ENCODE results near the gene MRO. TPM values are rescaled to one million over a fixed set of nuclear protein-coding genes. Genes with fewer than 3 reads are reported as not detected.

Gene MRO
- total RNA-seq = under 0.01 TPM in 2 replicates
- 0.01 and 0.02 TPM in 2 replicates for polyA plus RNA-seq
- not detected in 2 replicates for polyA plus RNA-seq (2012)
- polyA minus RNA-seq (ENCODE audit: low replicate concordance) = not detected in 2 replicates

GRCh38 chr18:50819728-50820378 lies at the start of gene MRO:
Gene MRO (minus strand): TSS chr18:50820016. CDS start chr18:50809400, 10,616 bp downstream.
- Histone ChIP-seq H3K4me3 (replicated peaks in 1 of 4; ENCODE audit: control extremely low read depth in 1 of 4, insufficient read depth in 1 of 4, low read depth in 3 of 4, low read length in 4 of 4) (peak within 1 kb of the TSS; percentile 13 to 55 (median 45)), H2AFZ (ENCODE audit: low read length) (peak within 1 kb of the TSS; percentile 75), H3K27me3 (ENCODE audit: control insufficient read depth, insufficient read depth, low read length) (no peaks in the 10 kb centered on the region), H3K4me2 (ENCODE audit: extremely low read depth, insufficient read depth, low read length) (peak within 1 kb of the TSS; percentile 87), H3K36me3 (ENCODE audit: control insufficient read depth, insufficient read depth, low read length) (no peaks in the 10 kb centered on the region), H3K4me1 (ENCODE audit: control insufficient read depth, extremely low read depth, insufficient read depth, low read length) (peaks cover 2% of the 10 kb centered on the region), H3K9me3 (ENCODE audit: control insufficient read depth, insufficient read depth, low read depth, low read length) (no peaks in the 10 kb centered on the region), H3K79me2 (ENCODE audit: control insufficient read depth, insufficient read depth, low read length) (no peaks in the 10 kb centered on the region), H3K9ac (ENCODE audit: insufficient read depth, low read length) (no peak within 1 kb of the TSS), H4K20me1 (ENCODE audit: control insufficient read depth, extremely low read depth, insufficient read depth, low read length) (no peaks in the 10 kb centered on the region), H3K27ac (ENCODE audit: insufficient read depth, low read length) (no peak within 1 kb of the TSS)
- TF ChIP-seq CTCF (conservative IDR thresholded peaks at IDR 0.05 in 1 of 2, IDR thresholded peaks at IDR 0.05 in 1 of 2; ENCODE audit: low read depth in 1 of 2, low read length in 2 of 2) (peak; percentile 93 to 95), EZH2 (IDR thresholded peaks at IDR 0.05; ENCODE audit: low read length, missing control alignments) (no peak)
- peak; percentile 58 to 81 for DNase-seq (ENCODE audit: low read depth in 2 of 2)

GRCh38 chr18:50869150-50869549 lies 49.3 kb upstream of the MRO start:
- H3K79me2 ChIP-seq (ENCODE audit: control insufficient read depth, insufficient read depth, low read length) = no peaks in the 10 kb centered on the region
- no peaks in the 10 kb centered on the region for H3K4me1 ChIP-seq (ENCODE audit: control insufficient read depth, extremely low read depth, insufficient read depth, low read length)
- H2AFZ ChIP-seq (ENCODE audit: low read length) = no peak overlapping the region
- no peaks in the 10 kb centered on the region for H4K20me1 ChIP-seq (ENCODE audit: control insufficient read depth, extremely low read depth, insufficient read depth, low read length)
- H3K4me3 ChIP-seq (replicated peaks in 1 of 4; ENCODE audit: control extremely low read depth in 1 of 4, insufficient read depth in 1 of 4, low read depth in 3 of 4, low read length in 4 of 4) = no peak overlapping the region
- DNase-seq (ENCODE audit: low read depth in 2 of 2) = no peak
- no peak for TF ChIP-seq EZH2 (IDR thresholded peaks at IDR 0.05; ENCODE audit: low read length, missing control alignments)
- TF ChIP-seq CTCF (conservative IDR thresholded peaks at IDR 0.05 in 1 of 2, IDR thresholded peaks at IDR 0.05 in 1 of 2; ENCODE audit: low read depth in 1 of 2, low read length in 2 of 2) = no peak
- no peaks in the 10 kb centered on the region for H3K9me3 ChIP-seq (ENCODE audit: control insufficient read depth, insufficient read depth, low read depth, low read length)
- no peak overlapping the region for H3K27ac ChIP-seq (ENCODE audit: insufficient read depth, low read length)
- H3K9ac ChIP-seq (ENCODE audit: insufficient read depth, low read length) = no peak overlapping the region
- no peak overlapping the region for H3K4me2 ChIP-seq (ENCODE audit: extremely low read depth, insufficient read depth, low read length)
- H3K27me3 ChIP-seq (ENCODE audit: control insufficient read depth, insufficient read depth, low read length) = no peaks in the 10 kb centered on the region
- no peaks in the 10 kb centered on the region for H3K36me3 ChIP-seq (ENCODE audit: control insufficient read depth, insufficient read depth, low read length)

DNA sequence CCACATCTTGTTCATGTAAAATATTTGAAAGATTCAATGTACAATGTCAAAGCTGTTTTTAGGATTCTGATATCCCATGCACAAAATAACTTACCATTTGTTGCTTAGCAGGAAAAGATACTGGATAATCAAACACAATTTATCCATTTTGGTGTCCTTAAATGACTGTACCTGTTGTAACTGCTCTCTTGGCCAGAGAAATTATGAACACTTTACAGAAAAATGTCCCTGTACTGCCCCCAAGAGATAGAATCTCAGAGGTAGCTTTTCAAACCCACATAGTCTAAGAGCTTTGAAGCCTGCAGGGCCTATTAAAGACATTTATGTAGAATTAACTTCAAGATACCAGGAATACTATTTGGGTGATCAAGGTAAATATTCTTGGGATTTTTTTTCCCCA lies 46.9 kb upstream of the MRO start:
- Histone ChIP-seq H3K27ac (ENCODE audit: insufficient read depth, low read length) (no peak overlapping the region), H4K20me1 (ENCODE audit: control insufficient read depth, extremely low read depth, insufficient read depth, low read length) (no peaks in the 10 kb centered on the region), H2AFZ (ENCODE audit: low read length) (no peak overlapping the region), H3K9me3 (ENCODE audit: control insufficient read depth, insufficient read depth, low read depth, low read length) (no peaks in the 10 kb centered on the region), H3K4me3 (replicated peaks in 1 of 4; ENCODE audit: control extremely low read depth in 1 of 4, insufficient read depth in 1 of 4, low read depth in 3 of 4, low read length in 4 of 4) (no peak overlapping the region), H3K27me3 (ENCODE audit: control insufficient read depth, insufficient read depth, low read length) (no peaks in the 10 kb centered on the region), H3K36me3 (ENCODE audit: control insufficient read depth, insufficient read depth, low read length) (no peaks in the 10 kb centered on the region), H3K9ac (ENCODE audit: insufficient read depth, low read length) (no peak overlapping the region), H3K79me2 (ENCODE audit: control insufficient read depth, insufficient read depth, low read length) (no peaks in the 10 kb centered on the region), H3K4me2 (ENCODE audit: extremely low read depth, insufficient read depth, low read length) (no peak overlapping the region), H3K4me1 (ENCODE audit: control insufficient read depth, extremely low read depth, insufficient read depth, low read length) (no peaks in the 10 kb centered on the region)
- no peak for TF ChIP-seq EZH2 (IDR thresholded peaks at IDR 0.05; ENCODE audit: low read length, missing control alignments)
- TF ChIP-seq CTCF (conservative IDR thresholded peaks at IDR 0.05 in 1 of 2, IDR thresholded peaks at IDR 0.05 in 1 of 2; ENCODE audit: low read depth in 1 of 2, low read length in 2 of 2) = peak in 1 of 2 donors; percentile 11
- DNase-seq (ENCODE audit: low read depth in 2 of 2) = peak; percentile 12 to 33

Measured in fibroblast of lung (primary cell).